Measurements from ENCODE around the gene DESI1.

DESI1 gene

DNA sequence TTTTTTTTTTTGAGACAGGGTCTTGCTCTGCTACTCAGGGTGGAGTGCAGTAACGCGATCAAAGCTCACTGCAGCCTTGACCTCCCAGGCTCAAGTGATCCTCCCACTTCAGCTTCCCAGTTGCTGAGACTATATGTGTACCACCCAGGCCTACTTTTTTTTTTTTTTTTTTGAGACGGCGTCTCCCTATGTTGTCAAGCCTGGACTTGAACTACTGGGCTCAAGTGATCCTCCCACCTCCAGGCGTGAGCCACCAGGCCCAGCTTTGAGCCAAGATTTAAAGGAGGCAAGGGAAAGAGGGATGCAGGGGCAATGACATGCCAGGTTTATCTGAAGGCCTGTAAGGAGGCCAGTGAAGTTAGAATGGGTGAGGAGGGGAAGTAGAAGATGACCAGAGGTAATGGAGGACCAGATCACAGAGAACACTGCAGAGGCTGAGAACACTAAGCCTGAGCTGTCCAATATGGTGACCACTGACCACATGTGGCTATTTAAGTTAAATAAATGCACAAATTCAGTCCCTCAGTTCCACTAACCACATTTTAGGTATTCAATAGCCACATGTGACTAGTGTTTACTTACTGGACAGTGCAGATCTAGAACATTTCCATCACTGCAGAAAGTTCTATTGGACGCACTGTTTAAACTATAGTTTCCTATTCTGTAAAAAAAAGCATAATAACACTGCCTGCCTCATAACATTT is 8.1 kb downstream of the DESI1 start:
- Histone ChIP-seq H3K9me2 (ENCODE audit: low read depth, low read length) (no peaks in the 10 kb centered on the region), H3K9ac (ENCODE audit: low read length) (no peak overlapping the region), H3F3A (ENCODE audit: insufficient read depth, low read length) (no peaks in the 10 kb centered on the region), H3K79me2 (ENCODE audit: insufficient read depth, low read length) (peaks cover 23% of the 10 kb centered on the region), H3K27me3 (ENCODE audit: insufficient read depth, low read length) (no peaks in the 10 kb centered on the region), H3K4me1 (ENCODE audit: insufficient read depth, low read length, severe bottlenecking) (peaks cover 10% of the 10 kb centered on the region), H3K27ac (ENCODE audit: low read depth, low read length, poor library complexity, severe bottlenecking) (no peak overlapping the region), H3K4me3 (ENCODE audit: low read depth, low read length, poor library complexity, severe bottlenecking) (no peak overlapping the region), H3K4me2 (ENCODE audit: low read length) (no peak overlapping the region), H3K9me3 (ENCODE audit: low read length) (no peaks in the 10 kb centered on the region), H4K20me1 (ENCODE audit: insufficient read depth, low read length) (no peaks in the 10 kb centered on the region), H3K36me3 (ENCODE audit: insufficient read depth, low read length) (peaks cover 23% of the 10 kb centered on the region), H2AFZ (ENCODE audit: low read length) (no peak overlapping the region)
- no peak for TF ChIP-seq EZH2 (IDR thresholded peaks at IDR 0.05; ENCODE audit: borderline replicate concordance, low read length)
- TF ChIP-seq, protein P1, sequence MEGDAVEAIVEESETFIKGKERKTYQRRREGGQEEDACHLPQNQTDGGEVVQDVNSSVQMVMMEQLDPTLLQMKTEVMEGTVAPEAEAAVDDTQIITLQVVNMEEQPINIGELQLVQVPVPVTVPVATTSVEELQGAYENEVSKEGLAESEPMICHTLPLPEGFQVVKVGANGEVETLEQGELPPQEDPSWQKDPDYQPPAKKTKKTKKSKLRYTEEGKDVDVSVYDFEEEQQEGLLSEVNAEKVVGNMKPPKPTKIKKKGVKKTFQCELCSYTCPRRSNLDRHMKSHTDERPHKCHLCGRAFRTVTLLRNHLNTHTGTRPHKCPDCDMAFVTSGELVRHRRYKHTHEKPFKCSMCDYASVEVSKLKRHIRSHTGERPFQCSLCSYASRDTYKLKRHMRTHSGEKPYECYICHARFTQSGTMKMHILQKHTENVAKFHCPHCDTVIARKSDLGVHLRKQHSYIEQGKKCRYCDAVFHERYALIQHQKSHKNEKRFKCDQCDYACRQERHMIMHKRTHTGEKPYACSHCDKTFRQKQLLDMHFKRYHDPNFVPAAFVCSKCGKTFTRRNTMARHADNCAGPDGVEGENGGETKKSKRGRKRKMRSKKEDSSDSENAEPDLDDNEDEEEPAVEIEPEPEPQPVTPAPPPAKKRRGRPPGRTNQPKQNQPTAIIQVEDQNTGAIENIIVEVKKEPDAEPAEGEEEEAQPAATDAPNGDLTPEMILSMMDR (IDR thresholded peaks at IDR 0.05; ENCODE audit: low read length): no peak

DNA sequence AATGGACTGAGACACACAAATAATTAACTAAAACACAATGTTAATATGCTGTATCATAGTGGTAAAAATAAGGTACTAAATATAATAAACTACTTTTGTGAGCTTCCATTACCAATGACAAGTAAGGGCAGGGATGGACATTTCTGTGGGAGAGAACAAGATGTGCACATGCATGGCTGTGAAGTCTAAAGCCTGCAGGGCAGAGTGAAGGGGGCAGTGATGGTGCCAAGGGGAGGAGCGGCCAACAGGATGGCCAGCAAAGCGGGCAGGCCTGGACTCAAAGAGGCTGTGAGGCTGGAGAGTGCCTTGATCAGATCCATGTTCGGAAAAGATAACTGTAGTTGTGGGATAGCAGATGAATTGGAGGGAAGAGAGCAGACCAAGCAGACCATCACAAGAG is 12.5 kb downstream of the DESI1 start:
- TF ChIP-seq EZH2 (IDR thresholded peaks at IDR 0.05; ENCODE audit: borderline replicate concordance, low read length): no peak
- TF ChIP-seq, protein P1 (IDR thresholded peaks at IDR 0.05; ENCODE audit: low read length): no peak
- H3K27ac ChIP-seq (ENCODE audit: low read depth, low read length, poor library complexity, severe bottlenecking): no peak overlapping the region
- H3F3A ChIP-seq (ENCODE audit: insufficient read depth, low read length): no peaks in the 10 kb centered on the region
- no peaks in the 10 kb centered on the region for H3K79me2 ChIP-seq (ENCODE audit: insufficient read depth, low read length)
- H3K4me3 ChIP-seq (ENCODE audit: low read depth, low read length, poor library complexity, severe bottlenecking): no peak overlapping the region
- peaks cover 56% of the 10 kb centered on the region for H3K36me3 ChIP-seq (ENCODE audit: insufficient read depth, low read length)
- no peaks in the 10 kb centered on the region for H3K9me2 ChIP-seq (ENCODE audit: low read depth, low read length)
- no peak overlapping the region for H3K9ac ChIP-seq (ENCODE audit: low read length)
- H3K9me3 ChIP-seq (ENCODE audit: low read length): no peaks in the 10 kb centered on the region
- no peak overlapping the region for H3K4me2 ChIP-seq (ENCODE audit: low read length)
- no peaks in the 10 kb centered on the region for H3K4me1 ChIP-seq (ENCODE audit: insufficient read depth, low read length, severe bottlenecking)
- H4K20me1 ChIP-seq (ENCODE audit: insufficient read depth, low read length): no peaks in the 10 kb centered on the region
- no peaks in the 10 kb centered on the region for H3K27me3 ChIP-seq (ENCODE audit: insufficient read depth, low read length)
- no peak overlapping the region for H2AFZ ChIP-seq (ENCODE audit: low read length)

DNA sequence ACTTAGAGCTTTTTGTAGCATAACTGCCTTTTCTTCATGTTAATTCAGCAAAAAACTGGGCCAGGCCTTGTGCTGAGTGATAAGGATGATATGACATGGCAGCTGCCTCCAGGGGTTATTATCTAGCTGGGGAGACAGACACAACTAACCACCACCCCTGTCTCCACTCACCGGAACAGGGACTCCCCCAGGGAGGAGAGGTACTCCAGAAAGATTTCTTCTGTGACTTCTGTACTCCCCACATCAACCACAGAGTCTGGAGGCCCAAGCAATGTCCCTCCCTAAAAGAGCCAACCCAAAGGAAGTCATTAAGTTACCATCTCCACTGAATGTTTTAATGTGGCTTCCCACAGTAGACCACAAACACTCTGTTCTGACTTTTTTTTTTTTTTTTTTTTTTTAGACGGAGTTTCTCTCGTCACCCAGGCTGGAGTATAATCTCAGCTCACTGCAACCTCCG is 16.9 kb downstream of the DESI1 start:
- Histone ChIP-seq H2AFZ (ENCODE audit: low read length) (no peak overlapping the region), H3K36me3 (ENCODE audit: insufficient read depth, low read length) (peaks cover 75% of the 10 kb centered on the region), H3K79me2 (ENCODE audit: insufficient read depth, low read length) (no peaks in the 10 kb centered on the region), H3K9me3 (ENCODE audit: low read length) (no peaks in the 10 kb centered on the region), H3K4me1 (ENCODE audit: insufficient read depth, low read length, severe bottlenecking) (no peaks in the 10 kb centered on the region), H3K27me3 (ENCODE audit: insufficient read depth, low read length) (no peaks in the 10 kb centered on the region), H4K20me1 (ENCODE audit: insufficient read depth, low read length) (no peaks in the 10 kb centered on the region), H3K9ac (ENCODE audit: low read length) (no peak overlapping the region), H3K27ac (ENCODE audit: low read depth, low read length, poor library complexity, severe bottlenecking) (no peak overlapping the region), H3K4me2 (ENCODE audit: low read length) (no peak overlapping the region), H3K9me2 (ENCODE audit: low read depth, low read length) (no peaks in the 10 kb centered on the region), H3F3A (ENCODE audit: insufficient read depth, low read length) (no peaks in the 10 kb centered on the region), H3K4me3 (ENCODE audit: low read depth, low read length, poor library complexity, severe bottlenecking) (no peak overlapping the region)
- TF ChIP-seq, protein P1 (IDR thresholded peaks at IDR 0.05; ENCODE audit: low read length): no peak
- no peak for TF ChIP-seq EZH2 (IDR thresholded peaks at IDR 0.05; ENCODE audit: borderline replicate concordance, low read length)
